Neural cell (in vitro differentiated cells): ENCODE results near the gene CACNA1D. TPM values are rescaled to one million over a fixed set of nuclear protein-coding genes. Genes with fewer than 3 reads are reported as not detected.

Experiments used
- H2AFZ ChIP-seq: fragments of 200-600, 300-800 bp; sonication (generic), shearing (Covaris generic); 2 replicates; pipeline ENCODE4 v1.6.0; 2014; ENCODE audit warnings: low read depth, mild to moderate bottlenecking, antibody characterized with exemption, low read length, moderate library complexity
- H3F3A ChIP-seq: fragments of 200-600 bp; shearing (Covaris generic); 2 replicates; pipeline ENCODE4 v1.6.1; 2016; ENCODE audit warnings: mild to moderate bottlenecking, moderate library complexity, mixed read lengths, antibody characterized with exemption, low read length; ENCODE audit not compliant: insufficient read depth, poor library complexity, severe bottlenecking
- H3K27ac ChIP-seq: fragments of 200-600, 300-800 bp; sonication (generic), shearing (Covaris generic); 2 replicates; pipeline ENCODE4 v1.5.1; 2014; ENCODE audit warnings: mild to moderate bottlenecking, low read length, moderate library complexity
- H3K27me3 ChIP-seq: fragments of 300-800, 200-600 bp; sonication (generic), shearing (Covaris generic); 2 replicates; pipeline ENCODE4 v1.6.0; 2014; ENCODE audit warnings: mild to moderate bottlenecking, low read depth, low read length, moderate library complexity; ENCODE audit not compliant: insufficient read depth
- H3K36me3 ChIP-seq: fragments of 300-800, 200-600 bp; sonication (generic), shearing (Covaris generic); 2 replicates; pipeline ENCODE4 v1.5.1; 2014; ENCODE audit warnings: mild to moderate bottlenecking, antibody characterized with exemption, low read length, moderate library complexity; ENCODE audit not compliant: insufficient read depth
- H3K4me2 ChIP-seq: fragments of 300-800, 200-600 bp; sonication (generic), shearing (Covaris generic); 2 replicates; pipeline ENCODE4 v1.6.0; 2014; ENCODE audit warnings: mild to moderate bottlenecking, low read length
- H3K4me3 ChIP-seq: fragments of 300-800, 200-600 bp; sonication (generic), shearing (Covaris generic); 2 replicates; pipeline ENCODE4 v1.5.1; 2014; ENCODE audit warnings: mild to moderate bottlenecking, low read length, moderate library complexity
- H3K79me2 ChIP-seq: fragments of 200-600 bp; shearing (Covaris generic); replicated peaks from 2 replicates; pipeline ENCODE4 v1.6.0; 2014; ENCODE audit warnings: mild to moderate bottlenecking, low read length, moderate library complexity; ENCODE audit not compliant: insufficient read depth
- H3K9ac ChIP-seq: fragments of 300-800, 200-600 bp; sonication (generic), shearing (Covaris generic); 2 replicates; pipeline ENCODE4 v1.6.1; 2016; ENCODE audit warnings: mild to moderate bottlenecking, low read length, mixed read lengths
- H3K9me2 ChIP-seq: fragments of 200-600 bp; shearing (Covaris generic); 2 replicates; pipeline ENCODE4 v1.6.1; 2016; ENCODE audit warnings: mild to moderate bottlenecking, low read length, mixed read lengths; ENCODE audit not compliant: insufficient read depth
- H3K9me3 ChIP-seq: fragments of 200-600, 300-800 bp; sonication (generic), shearing (Covaris generic); 2 replicates; pipeline ENCODE4 v1.6.1; 2016; ENCODE audit warnings: mild to moderate bottlenecking, mixed run types, low read length, moderate library complexity, mixed read lengths
- H4K20me1 ChIP-seq: fragments of 200-600 bp; shearing (Covaris generic); 2 replicates; pipeline ENCODE4 v1.6.1; 2016; ENCODE audit warnings: mild to moderate bottlenecking, mixed run types; ENCODE audit not compliant: insufficient read depth
- EP300 ChIP-seq: fragments of 450-650 bp; conservative IDR thresholded peaks from 2 replicates; pipeline ENCODE4 v1.6.1; 2014; ENCODE audit warnings: antibody characterized with exemption, mild to moderate bottlenecking, moderate library complexity; ENCODE audit not compliant: poor library complexity, severe bottlenecking
- EZH2 ChIP-seq: fragments of 200-600, 300-800 bp; shearing (Covaris generic), sonication (generic); IDR thresholded peaks from 2 replicates; pipeline ENCODE4 v1.6.1; 2014; ENCODE audit warnings: antibody characterized with exemption, low read length, borderline replicate concordance, mild to moderate bottlenecking; ENCODE audit not compliant: insufficient read depth, poor library complexity, severe bottlenecking
- MXI1 ChIP-seq: fragments of 450-650 bp; conservative IDR thresholded peaks from 2 replicates; pipeline ENCODE4 v1.6.1; 2014; ENCODE audit warnings: antibody characterized with exemption, mild to moderate bottlenecking; ENCODE audit not compliant: poor library complexity, severe bottlenecking
- POLR2AphosphoS5 ChIP-seq: IDR thresholded peaks from 2 replicates; pipeline ENCODE4 v1.6.1; 2012
- RAD21 ChIP-seq: fragments of 450-650 bp; conservative IDR thresholded peaks from 2 replicates; pipeline ENCODE4 v1.6.1; 2014; ENCODE audit warnings: antibody characterized with exemption, mild to moderate bottlenecking, moderate library complexity
- SMC3 ChIP-seq: fragments of 450-650 bp; conservative IDR thresholded peaks from 2 replicates; pipeline ENCODE4 v1.6.1; 2014; ENCODE audit warnings: antibody characterized with exemption, mild to moderate bottlenecking, moderate library complexity; ENCODE audit not compliant: poor library complexity
- TAF1 ChIP-seq: IDR thresholded peaks from 2 replicates; pipeline ENCODE4 v1.6.1; 2012; ENCODE audit warnings: low read depth
- polyA plus RNA-seq: library from polyadenylated mRNA; depleted of rRNA; stranded (reverse); fragments of >200 nt; gene quantifications from 2 replicates; pipeline ENCODE4 v1.2.3, GENCODE V29; 2014
- TF ChIP-seq, protein P1 (sequence below): fragments of 450-650 bp; IDR thresholded peaks from 2 replicates; pipeline ENCODE4 v1.5.1; 2014; ENCODE audit warnings: antibody characterized with exemption, mild to moderate bottlenecking, moderate library complexity; ENCODE audit not compliant: poor library complexity, severe bottlenecking
- TF ChIP-seq, protein P2 (sequence below): IDR thresholded peaks from 2 replicates; pipeline ENCODE4 v1.6.1; 2012; ENCODE audit warnings: borderline replicate concordance

CACNA1D gene
- polyA plus RNA-seq, 1 donor from 2014 or later = 22.5 TPM

DNA sequence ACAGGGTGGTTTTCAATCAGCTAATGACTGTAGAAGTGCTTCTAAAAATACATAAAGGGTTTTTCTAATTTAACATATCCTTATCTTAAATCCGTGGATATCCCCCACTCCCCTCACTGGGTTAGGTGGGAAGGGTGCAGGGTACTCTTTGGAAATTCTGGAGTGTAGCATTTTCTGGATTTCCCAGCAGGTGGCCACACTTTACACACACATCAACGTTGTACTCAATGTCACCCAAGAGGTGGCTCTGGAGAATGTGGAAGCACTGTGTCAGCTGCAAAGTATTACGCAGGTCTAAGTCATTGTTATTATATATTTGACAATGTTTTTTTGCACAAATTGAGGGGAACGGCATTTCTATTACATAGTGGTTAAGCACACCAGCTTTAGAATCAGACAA, 183.0 kb downstream of the CACNA1D start:
- Histone ChIP-seq H3K4me3 (no peak overlapping the region), H3K79me2 (no peaks in the 10 kb centered on the region), H3K4me2 (no peak overlapping the region), H3K36me3 (no peaks in the 10 kb centered on the region), H3K27me3 (no peaks in the 10 kb centered on the region), H3K9me2 (no peaks in the 10 kb centered on the region), H2AFZ (no peak overlapping the region), H3K9me3 (no peaks in the 10 kb centered on the region), H3F3A (no peaks in the 10 kb centered on the region), H4K20me1 (no peaks in the 10 kb centered on the region), H3K9ac (no peak overlapping the region), H3K27ac (no peak overlapping the region)
- TF ChIP-seq RAD21 = peak; percentile 21
- TF ChIP-seq POLR2AphosphoS5 = no peak
- TF ChIP-seq MXI1 = no peak
- TF ChIP-seq, protein P1, sequence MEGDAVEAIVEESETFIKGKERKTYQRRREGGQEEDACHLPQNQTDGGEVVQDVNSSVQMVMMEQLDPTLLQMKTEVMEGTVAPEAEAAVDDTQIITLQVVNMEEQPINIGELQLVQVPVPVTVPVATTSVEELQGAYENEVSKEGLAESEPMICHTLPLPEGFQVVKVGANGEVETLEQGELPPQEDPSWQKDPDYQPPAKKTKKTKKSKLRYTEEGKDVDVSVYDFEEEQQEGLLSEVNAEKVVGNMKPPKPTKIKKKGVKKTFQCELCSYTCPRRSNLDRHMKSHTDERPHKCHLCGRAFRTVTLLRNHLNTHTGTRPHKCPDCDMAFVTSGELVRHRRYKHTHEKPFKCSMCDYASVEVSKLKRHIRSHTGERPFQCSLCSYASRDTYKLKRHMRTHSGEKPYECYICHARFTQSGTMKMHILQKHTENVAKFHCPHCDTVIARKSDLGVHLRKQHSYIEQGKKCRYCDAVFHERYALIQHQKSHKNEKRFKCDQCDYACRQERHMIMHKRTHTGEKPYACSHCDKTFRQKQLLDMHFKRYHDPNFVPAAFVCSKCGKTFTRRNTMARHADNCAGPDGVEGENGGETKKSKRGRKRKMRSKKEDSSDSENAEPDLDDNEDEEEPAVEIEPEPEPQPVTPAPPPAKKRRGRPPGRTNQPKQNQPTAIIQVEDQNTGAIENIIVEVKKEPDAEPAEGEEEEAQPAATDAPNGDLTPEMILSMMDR = peak; percentile 39
- peak; percentile 41 for TF ChIP-seq SMC3
- no peak for TF ChIP-seq TAF1
- no peak for TF ChIP-seq EP300
- TF ChIP-seq, protein P2, sequence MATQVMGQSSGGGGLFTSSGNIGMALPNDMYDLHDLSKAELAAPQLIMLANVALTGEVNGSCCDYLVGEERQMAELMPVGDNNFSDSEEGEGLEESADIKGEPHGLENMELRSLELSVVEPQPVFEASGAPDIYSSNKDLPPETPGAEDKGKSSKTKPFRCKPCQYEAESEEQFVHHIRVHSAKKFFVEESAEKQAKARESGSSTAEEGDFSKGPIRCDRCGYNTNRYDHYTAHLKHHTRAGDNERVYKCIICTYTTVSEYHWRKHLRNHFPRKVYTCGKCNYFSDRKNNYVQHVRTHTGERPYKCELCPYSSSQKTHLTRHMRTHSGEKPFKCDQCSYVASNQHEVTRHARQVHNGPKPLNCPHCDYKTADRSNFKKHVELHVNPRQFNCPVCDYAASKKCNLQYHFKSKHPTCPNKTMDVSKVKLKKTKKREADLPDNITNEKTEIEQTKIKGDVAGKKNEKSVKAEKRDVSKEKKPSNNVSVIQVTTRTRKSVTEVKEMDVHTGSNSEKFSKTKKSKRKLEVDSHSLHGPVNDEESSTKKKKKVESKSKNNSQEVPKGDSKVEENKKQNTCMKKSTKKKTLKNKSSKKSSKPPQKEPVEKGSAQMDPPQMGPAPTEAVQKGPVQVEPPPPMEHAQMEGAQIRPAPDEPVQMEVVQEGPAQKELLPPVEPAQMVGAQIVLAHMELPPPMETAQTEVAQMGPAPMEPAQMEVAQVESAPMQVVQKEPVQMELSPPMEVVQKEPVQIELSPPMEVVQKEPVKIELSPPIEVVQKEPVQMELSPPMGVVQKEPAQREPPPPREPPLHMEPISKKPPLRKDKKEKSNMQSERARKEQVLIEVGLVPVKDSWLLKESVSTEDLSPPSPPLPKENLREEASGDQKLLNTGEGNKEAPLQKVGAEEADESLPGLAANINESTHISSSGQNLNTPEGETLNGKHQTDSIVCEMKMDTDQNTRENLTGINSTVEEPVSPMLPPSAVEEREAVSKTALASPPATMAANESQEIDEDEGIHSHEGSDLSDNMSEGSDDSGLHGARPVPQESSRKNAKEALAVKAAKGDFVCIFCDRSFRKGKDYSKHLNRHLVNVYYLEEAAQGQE = no peak
- no peak for TF ChIP-seq EZH2

DNA sequence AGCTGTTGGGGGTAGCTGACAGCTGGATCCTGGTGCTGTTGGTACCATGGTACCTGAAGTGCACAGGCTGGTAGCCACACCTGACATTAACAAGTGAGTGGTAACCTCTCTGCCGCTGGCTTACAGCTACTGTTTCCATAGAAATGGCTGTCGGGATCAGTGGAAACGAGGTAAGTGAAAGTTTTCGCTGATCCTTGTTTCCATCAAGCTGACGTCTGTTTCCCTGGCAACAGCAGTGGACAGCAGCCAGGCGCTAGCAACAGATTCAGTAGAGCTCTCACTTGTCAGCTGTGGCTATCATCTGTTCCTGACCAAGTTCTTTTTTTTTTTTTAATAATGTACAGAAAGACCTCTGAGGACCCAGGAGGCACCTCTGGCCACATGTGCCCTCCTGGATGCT, 185.6 kb downstream of the CACNA1D start:
- no peaks in the 10 kb centered on the region for H3F3A ChIP-seq
- no peaks in the 10 kb centered on the region for H3K27me3 ChIP-seq
- peak overlapping the region; percentile 41 for H3K4me3 ChIP-seq
- peak overlapping the region; percentile 72 for H3K27ac ChIP-seq
- H3K4me2 ChIP-seq = peak overlapping the region; percentile 49
- no peaks in the 10 kb centered on the region for H3K9me2 ChIP-seq
- H4K20me1 ChIP-seq = no peaks in the 10 kb centered on the region
- H3K36me3 ChIP-seq = no peaks in the 10 kb centered on the region
- peak; percentile 88 for TF ChIP-seq EP300
- TF ChIP-seq, protein P2 = no peak
- TF ChIP-seq, protein P1 = no peak
- TF ChIP-seq RAD21 = no peak
- no peak for TF ChIP-seq POLR2AphosphoS5
- peak; percentile 50 for TF ChIP-seq MXI1
- no peak for TF ChIP-seq TAF1
- no peak for TF ChIP-seq EZH2
- no peak for TF ChIP-seq SMC3
- no peaks in the 10 kb centered on the region for H3K79me2 ChIP-seq
- no peak overlapping the region for H2AFZ ChIP-seq
- peak overlapping the region; percentile 6 for H3K9ac ChIP-seq
- no peaks in the 10 kb centered on the region for H3K9me3 ChIP-seq
